Hepatocyte (in vitro differentiated cells): ENCODE measurements around the gene TNS2. TPM values are rescaled to one million over a fixed set of nuclear protein-coding genes. Genes with fewer than 3 reads are reported as not detected.

Source experiments
- DNase-seq: peaks from one replicate; pipeline ENCODE4 v3.0.0-alpha.2; 2016; ENCODE audit warnings: low spot score
- H2AFZ ChIP-seq: fragments of 200-600 bp; sonication (generic); 2 replicates; pipeline ENCODE4 v1.6.0; 2016; ENCODE audit warnings: antibody characterized with exemption, mild to moderate bottlenecking
- H3K27ac ChIP-seq: fragments of 200-600 bp; sonication (generic); 2 replicates; pipeline ENCODE4 v1.5.1; 2016; ENCODE audit warnings: mild to moderate bottlenecking
- H3K27me3 ChIP-seq: fragments of 200-600 bp; sonication (generic); 2 replicates; pipeline ENCODE4 v1.6.1; 2016
- H3K36me3 ChIP-seq: fragments of 200-600 bp; sonication (generic); replicated peaks from 2 replicates; pipeline ENCODE4 v1.5.1; 2016; ENCODE audit warnings: low read depth; ENCODE audit not compliant: insufficient read depth
- H3K4me1 ChIP-seq: fragments of 200-600 bp; sonication (generic); 2 replicates; pipeline ENCODE4 v1.5.1; 2016; ENCODE audit warnings: mild to moderate bottlenecking, moderate library complexity; ENCODE audit not compliant: insufficient read depth
- H3K4me2 ChIP-seq: fragments of 200-600 bp; sonication (generic); 2 replicates; pipeline ENCODE4 v1.6.0; 2016
- H3K4me3 ChIP-seq: fragments of 200-600 bp; sonication (generic); 2 replicates; pipeline ENCODE4 v1.5.1; 2016; ENCODE audit warnings: mild to moderate bottlenecking
- H3K79me2 ChIP-seq: fragments of 200-600 bp; sonication (generic); 2 replicates; pipeline ENCODE4 v1.6.0; 2017; ENCODE audit warnings: mild to moderate bottlenecking
- H3K9me2 ChIP-seq: fragments of 200-600 bp; sonication (generic); replicated peaks from 2 replicates; pipeline ENCODE4 v1.6.0; 2017; ENCODE audit warnings: mild to moderate bottlenecking; ENCODE audit not compliant: insufficient read depth
- H3K9me3 ChIP-seq: fragments of 200-600 bp; sonication (generic); 2 replicates; pipeline ENCODE4 v1.5.1; 2016; ENCODE audit warnings: low read depth, mild to moderate bottlenecking
- H4K20me1 ChIP-seq: fragments of 200-600 bp; sonication (generic); 2 replicates; pipeline ENCODE4 v1.6.0; 2016; ENCODE audit warnings: mild to moderate bottlenecking; ENCODE audit not compliant: insufficient read depth, poor library complexity, severe bottlenecking
- EZH2 ChIP-seq: fragments of 200-600 bp; sonication (generic); IDR thresholded peaks from 2 replicates; pipeline ENCODE4 v1.6.1; 2016; ENCODE audit warnings: antibody characterized with exemption, mild to moderate bottlenecking, borderline replicate concordance
- EZH2phosphoT487 ChIP-seq: fragments of 200-600 bp; sonication (generic); IDR thresholded peaks from one replicate; pipeline ENCODE4 v1.6.1; 2018; ENCODE audit warnings: antibody characterized with exemption, mild to moderate bottlenecking, low read depth, moderate library complexity; ENCODE audit not compliant: unreplicated experiment, severe bottlenecking
- WGBS: methylation state at CpG from one replicate; pipeline ENCODE4 v1.1.6; 2016; ENCODE audit warnings: low lambda C conversion rate; ENCODE audit errors: missing lambda C conversion rate; 5-methylcytosine and 5-hydroxymethylcytosine counted together
- polyA plus RNA-seq: library from polyadenylated mRNA; unstranded; fragments of >200 nt; fragmentation: Nextera tagmentation; extraction: Ambion mirVana; gene quantifications from 2 replicates; pipeline ENCODE4 v1.2.1, GENCODE V29; 2016
- total RNA-seq: library from RNA; depleted of rRNA; stranded (reverse); fragments of >200 nt; gene quantifications from 2 replicates; pipeline ENCODE4 v1.2.3, GENCODE V29; 2014
- TF ChIP-seq, protein P1 (sequence below): fragments of 200-600 bp; sonication (generic); IDR thresholded peaks from 2 replicates; pipeline ENCODE4 v1.5.1; 2016; ENCODE audit warnings: antibody characterized with exemption, mild to moderate bottlenecking; ENCODE audit not compliant: poor library complexity

Gene TNS2
- total and polyA plus RNA-seq, 2 experiments from 2014 or later = 15.9 to 32.2 TPM

DNA sequence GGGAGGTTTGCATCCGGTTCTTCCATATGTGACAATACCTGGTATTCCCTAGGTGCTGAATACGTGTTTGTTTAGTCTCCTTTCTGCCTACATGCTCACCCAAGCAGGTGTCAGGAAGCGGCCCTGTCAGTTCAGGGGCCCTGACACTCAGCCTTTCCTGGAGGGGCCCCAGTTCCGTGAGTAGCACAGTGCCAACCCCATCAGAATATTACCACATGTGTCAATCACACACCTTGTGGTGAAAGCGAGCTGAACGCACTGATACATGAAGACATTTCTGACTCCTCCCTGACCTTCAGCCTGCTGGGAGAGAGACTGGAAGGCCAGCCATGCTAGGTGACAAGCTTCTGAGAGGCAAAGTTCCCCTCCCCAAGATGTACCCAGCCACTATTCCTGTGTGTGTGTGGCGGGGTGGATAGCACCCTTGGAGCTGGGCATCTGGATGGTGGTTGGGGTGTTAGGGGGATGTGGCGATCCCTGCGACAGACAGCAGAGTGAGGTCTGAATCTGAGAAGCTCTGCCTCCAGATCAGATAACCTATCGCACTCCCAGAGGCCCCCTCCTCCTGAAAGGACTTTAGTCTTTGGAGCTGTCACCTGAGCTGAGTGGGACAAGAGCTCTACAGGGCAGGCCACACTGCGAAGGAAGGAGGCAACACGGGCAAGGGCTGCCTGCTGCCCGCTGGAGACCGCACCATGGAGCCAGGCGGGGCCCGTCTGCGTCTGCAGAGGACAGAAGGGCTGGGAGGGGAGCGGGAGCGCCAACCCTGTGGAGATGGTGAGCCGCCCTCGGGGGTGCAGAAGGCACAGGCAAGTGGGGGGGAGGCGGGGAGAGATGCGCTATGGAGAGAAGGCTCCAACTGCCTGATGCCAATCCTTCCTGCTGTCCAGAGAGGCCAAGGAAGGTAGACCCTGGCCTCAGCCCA, 53.3 kb downstream of the TNS2 start, which contains the start of gene SOAT2:
Gene SOAT2 (plus strand): TSS at position 604 of the 925 bp plus-strand sequence. CDS start 92 bp downstream, at position 696.
- whole genome bisulfite sequencing = 71% methylated on average over 23 of the region's 23 CpGs
- Histone ChIP-seq H3K4me2 (peak within 1 kb of the TSS; percentile 59), H3K9me3 (no peaks in the 10 kb centered on the region), H3K9me2 (no peaks in the 10 kb centered on the region), H2AFZ (no peak within 1 kb of the TSS), H3K79me2 (no peaks in the 10 kb centered on the region), H3K27me3 (no peaks in the 10 kb centered on the region), H3K36me3 (no peaks in the 10 kb centered on the region), H4K20me1 (no peaks in the 10 kb centered on the region), H3K27ac (peak within 1 kb of the TSS; percentile 90), H3K4me1 (peaks cover 19% of the 10 kb centered on the region), H3K4me3 (no peak within 1 kb of the TSS)
- TF ChIP-seq EZH2phosphoT487 (no peak), EZH2 (no peak)
- TF ChIP-seq, protein P1, sequence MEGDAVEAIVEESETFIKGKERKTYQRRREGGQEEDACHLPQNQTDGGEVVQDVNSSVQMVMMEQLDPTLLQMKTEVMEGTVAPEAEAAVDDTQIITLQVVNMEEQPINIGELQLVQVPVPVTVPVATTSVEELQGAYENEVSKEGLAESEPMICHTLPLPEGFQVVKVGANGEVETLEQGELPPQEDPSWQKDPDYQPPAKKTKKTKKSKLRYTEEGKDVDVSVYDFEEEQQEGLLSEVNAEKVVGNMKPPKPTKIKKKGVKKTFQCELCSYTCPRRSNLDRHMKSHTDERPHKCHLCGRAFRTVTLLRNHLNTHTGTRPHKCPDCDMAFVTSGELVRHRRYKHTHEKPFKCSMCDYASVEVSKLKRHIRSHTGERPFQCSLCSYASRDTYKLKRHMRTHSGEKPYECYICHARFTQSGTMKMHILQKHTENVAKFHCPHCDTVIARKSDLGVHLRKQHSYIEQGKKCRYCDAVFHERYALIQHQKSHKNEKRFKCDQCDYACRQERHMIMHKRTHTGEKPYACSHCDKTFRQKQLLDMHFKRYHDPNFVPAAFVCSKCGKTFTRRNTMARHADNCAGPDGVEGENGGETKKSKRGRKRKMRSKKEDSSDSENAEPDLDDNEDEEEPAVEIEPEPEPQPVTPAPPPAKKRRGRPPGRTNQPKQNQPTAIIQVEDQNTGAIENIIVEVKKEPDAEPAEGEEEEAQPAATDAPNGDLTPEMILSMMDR = no peak
- DNase-seq = peak; percentile 75

DNA sequence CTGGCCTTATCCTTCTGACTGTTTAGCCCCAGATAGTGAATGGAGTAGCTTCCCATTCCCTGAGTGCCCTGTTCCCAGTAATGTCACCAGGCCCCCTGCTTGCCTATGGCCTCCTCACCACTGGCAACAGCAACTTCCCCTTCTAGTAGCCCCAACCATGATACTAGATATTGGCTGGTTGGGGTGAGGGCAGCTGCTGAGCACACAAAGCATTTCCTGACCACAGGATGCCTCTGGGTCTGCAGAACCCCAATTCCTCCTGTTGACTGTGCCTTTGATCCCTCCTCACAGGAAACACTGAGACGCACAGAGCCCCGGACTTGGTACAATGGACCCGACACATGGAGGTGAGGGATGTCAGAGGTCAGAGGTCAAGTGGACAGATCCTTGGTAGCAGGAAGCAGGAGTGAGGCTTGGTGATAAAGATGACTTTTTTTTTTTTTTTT, 54.0 kb downstream of the TNS2 start:
- Histone ChIP-seq H3K27ac (peak overlapping the region; percentile 90), H3K79me2 (no peaks in the 10 kb centered on the region), H3K4me3 (no peak overlapping the region), H3K4me1 (peaks cover 12% of the 10 kb centered on the region), H3K4me2 (peak overlapping the region; percentile 59), H3K9me3 (no peaks in the 10 kb centered on the region), H3K9me2 (no peaks in the 10 kb centered on the region), H3K36me3 (no peaks in the 10 kb centered on the region), H2AFZ (no peak overlapping the region), H3K27me3 (no peaks in the 10 kb centered on the region), H4K20me1 (no peaks in the 10 kb centered on the region)
- TF ChIP-seq EZH2 (no peak), EZH2phosphoT487 (no peak)
- TF ChIP-seq, protein P1 = no peak
- 49% methylated on average over 3 of the region's 3 CpGs for WGBS
- no peak for DNase-seq

DNA sequence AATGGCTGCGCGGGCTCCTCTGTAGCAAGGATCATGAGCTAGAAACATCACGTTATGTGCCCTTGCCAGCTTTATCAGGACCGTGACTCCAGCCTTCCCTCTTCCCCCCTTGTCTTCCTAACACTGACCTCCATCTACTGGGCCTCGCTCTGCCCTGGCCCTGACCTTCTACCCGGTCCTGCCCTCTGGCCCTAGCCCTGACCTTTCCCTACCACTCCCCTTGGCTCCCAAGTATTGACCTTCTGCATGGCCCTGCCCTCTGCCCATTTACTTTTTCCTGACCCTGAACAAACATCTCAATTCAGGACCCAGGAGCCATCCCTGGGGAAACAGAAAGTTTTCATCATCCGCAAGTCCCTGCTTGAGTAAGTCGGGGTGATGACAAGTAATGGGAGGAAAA, 55.4 kb downstream of the TNS2 start:
- no peaks in the 10 kb centered on the region for H3K27me3 ChIP-seq
- 95% methylated on average over 8 of the region's 8 CpGs for WGBS
- no peaks in the 10 kb centered on the region for H3K9me2 ChIP-seq
- no peak for DNase-seq
- H3K27ac ChIP-seq = no peak overlapping the region
- H3K4me3 ChIP-seq = no peak overlapping the region
- no peaks in the 10 kb centered on the region for H3K9me3 ChIP-seq
- TF ChIP-seq, protein P1 = no peak
- H3K4me2 ChIP-seq = no peak overlapping the region
- H3K36me3 ChIP-seq = no peaks in the 10 kb centered on the region
- peaks cover 7% of the 10 kb centered on the region for H3K4me1 ChIP-seq
- no peaks in the 10 kb centered on the region for H4K20me1 ChIP-seq
- peaks cover 2% of the 10 kb centered on the region for H3K79me2 ChIP-seq
- H2AFZ ChIP-seq = no peak overlapping the region
